C4-2B (cell line): ENCODE data around the gene CNPPD1.

ENCODE experiments used
- CTCF ChIP-seq: fragments of 450-650 bp; conservative IDR thresholded peaks from 2 replicates; pipeline ENCODE4 v1.5.1; 2017; ENCODE audit warnings: mild to moderate bottlenecking
- ZFX ChIP-seq: fragments of 450-650 bp; IDR thresholded peaks from 2 replicates; pipeline ENCODE4 v1.6.1; 2017

- TF ChIP-seq CTCF (no peak), ZFX (no peak)
These were observed 11.4 kb downstream of the CNPPD1 start for GRCh38 chr2:219165058-219165911.
